Mesenteric fat pad (tissue), 1 donor: Measurements from ENCODE around the gene PTCH2. TPM values are rescaled to one million over a fixed set of nuclear protein-coding genes. Genes with fewer than 3 reads are reported as not detected.

ENCODE experiments used
- DNase-seq: peaks from one replicate; pipeline ENCODE4 v3.0.0-alpha.2; 2020; ENCODE audit warnings: low spot score
- long read RNA-seq: library from polyadenylated mRNA; unstranded; transcript quantifications from one replicate; pipeline ENCODE4 v2.0.0, GENCODE V29; 2020
- total RNA-seq: library from RNA; stranded (reverse); fragmentation: NEBNext Ultra II Directional; extraction: Animal tissue kit (Norgen Biotek cat#: 25700); gene quantifications from one replicate; pipeline ENCODE4 v1.2.1, GENCODE V29; 2021
- donor health status: DM: yes; HTN: yes; CAD: no.

Gene PTCH2, protein sequence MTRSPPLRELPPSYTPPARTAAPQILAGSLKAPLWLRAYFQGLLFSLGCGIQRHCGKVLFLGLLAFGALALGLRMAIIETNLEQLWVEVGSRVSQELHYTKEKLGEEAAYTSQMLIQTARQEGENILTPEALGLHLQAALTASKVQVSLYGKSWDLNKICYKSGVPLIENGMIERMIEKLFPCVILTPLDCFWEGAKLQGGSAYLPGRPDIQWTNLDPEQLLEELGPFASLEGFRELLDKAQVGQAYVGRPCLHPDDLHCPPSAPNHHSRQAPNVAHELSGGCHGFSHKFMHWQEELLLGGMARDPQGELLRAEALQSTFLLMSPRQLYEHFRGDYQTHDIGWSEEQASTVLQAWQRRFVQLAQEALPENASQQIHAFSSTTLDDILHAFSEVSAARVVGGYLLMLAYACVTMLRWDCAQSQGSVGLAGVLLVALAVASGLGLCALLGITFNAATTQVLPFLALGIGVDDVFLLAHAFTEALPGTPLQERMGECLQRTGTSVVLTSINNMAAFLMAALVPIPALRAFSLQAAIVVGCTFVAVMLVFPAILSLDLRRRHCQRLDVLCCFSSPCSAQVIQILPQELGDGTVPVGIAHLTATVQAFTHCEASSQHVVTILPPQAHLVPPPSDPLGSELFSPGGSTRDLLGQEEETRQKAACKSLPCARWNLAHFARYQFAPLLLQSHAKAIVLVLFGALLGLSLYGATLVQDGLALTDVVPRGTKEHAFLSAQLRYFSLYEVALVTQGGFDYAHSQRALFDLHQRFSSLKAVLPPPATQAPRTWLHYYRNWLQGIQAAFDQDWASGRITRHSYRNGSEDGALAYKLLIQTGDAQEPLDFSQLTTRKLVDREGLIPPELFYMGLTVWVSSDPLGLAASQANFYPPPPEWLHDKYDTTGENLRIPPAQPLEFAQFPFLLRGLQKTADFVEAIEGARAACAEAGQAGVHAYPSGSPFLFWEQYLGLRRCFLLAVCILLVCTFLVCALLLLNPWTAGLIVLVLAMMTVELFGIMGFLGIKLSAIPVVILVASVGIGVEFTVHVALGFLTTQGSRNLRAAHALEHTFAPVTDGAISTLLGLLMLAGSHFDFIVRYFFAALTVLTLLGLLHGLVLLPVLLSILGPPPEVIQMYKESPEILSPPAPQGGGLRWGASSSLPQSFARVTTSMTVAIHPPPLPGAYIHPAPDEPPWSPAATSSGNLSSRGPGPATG
- 0.93 TPM for total RNA-seq
- long read RNA-seq, partial matches to known transcripts = 1 of 1 reads
- long read RNA-seq, other reads (novel, unspliced or antisense) = 0 of 1 reads

DNA sequence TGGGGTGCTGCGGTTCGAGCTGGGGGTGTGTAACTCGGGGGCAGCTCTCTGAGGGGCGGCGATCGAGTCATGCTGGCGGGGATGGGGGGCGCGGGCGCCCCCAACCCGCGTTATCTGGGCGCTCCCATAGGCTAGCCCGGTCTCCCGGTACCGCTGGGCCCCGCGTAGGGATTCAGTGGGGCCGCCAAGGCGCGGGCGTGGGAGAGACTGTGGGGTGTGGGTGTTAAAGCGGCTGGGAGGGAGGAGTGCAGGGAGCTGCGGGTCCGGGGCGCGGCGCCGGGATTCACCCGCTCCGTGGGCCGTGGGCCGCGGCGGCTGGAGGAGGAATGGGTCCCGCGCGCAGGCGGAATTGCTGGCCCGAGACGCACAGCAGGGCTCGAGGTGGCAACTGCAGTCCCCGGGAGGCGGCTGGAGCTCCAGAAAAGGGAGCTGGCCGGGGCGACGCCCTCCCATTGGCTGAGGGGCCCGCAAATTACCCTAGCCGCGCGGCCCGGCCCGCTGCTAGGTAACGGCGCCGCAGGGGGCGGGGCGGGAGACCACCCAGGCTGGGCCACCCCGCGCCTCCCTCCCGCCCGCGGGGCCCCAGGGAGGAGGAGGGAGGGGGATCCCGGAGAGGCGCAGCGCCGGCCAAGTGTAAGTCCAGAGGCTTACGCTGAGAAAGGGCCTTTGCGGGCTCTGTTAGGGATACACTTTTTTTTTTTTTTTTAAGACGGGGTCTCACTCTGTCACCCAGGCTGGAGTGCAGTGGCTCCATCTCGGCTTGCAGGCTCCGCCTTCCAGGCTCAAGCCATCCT, at the start of gene PTCH2:
TSS of gene PTCH2 (minus strand) at position 392 of the 794 bp plus-strand sequence. CDS start at position 71, 321 bp downstream.
- no peak for DNase-seq

DNA sequence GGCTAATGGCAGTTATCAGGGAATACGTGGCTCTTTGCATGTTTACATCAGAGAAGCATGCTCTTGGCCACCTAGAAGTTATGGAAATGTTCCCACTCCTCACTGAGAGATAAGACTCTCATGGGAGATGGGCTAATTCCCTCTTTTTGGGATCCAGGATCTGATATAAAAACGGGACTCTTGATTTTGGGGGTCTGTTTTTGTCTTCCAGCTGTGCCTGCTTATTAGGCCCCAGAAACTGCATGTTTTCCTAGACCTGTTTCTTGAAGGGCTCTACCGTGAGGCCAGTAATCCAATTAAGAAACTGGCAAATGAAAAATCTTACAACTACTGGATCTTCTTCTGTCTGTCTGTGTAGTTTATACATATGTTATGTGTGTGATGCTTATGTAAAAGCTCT, 47.0 kb upstream of the PTCH2 start:
- DNase-seq = no peak

DNA sequence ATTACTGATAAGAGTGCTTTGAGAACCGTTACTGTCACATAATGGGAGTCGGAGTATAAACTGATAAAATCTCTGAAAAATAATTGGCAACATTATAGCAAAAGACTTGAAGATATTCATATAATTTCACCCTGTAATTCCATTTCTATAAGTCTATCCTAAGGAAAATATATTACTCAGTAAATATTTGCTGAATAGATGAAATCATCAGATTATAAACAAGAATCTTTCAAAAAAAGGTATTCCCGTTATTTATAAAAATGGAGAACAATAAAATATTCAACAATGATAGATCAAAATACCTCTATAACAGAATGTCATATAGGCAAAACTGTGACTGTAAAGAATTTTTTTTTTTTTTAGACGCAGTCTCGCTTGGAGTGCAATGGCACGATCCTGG, 42.4 kb upstream of the PTCH2 start:
- no peak for DNase-seq

DNA sequence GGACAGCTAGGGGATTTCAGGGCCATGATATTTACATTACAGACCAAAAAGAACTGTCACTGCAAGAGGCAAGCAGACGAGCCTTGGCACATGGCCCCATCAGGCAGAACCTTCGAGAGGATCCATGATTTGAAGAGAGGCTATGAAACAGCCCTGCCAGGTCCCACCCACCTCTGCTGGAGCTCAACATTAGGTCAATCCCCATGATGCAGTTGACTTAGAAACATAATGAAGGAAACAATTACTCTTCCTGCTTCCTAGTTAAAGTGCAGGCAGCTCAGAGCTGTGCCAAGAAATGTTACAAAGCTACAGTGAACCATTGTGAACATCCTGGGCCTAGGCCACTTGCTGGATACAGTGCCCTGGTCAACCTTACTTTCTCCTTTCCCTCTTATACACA, 41.7 kb upstream of the PTCH2 start:
- DNase-seq = no peak

DNA sequence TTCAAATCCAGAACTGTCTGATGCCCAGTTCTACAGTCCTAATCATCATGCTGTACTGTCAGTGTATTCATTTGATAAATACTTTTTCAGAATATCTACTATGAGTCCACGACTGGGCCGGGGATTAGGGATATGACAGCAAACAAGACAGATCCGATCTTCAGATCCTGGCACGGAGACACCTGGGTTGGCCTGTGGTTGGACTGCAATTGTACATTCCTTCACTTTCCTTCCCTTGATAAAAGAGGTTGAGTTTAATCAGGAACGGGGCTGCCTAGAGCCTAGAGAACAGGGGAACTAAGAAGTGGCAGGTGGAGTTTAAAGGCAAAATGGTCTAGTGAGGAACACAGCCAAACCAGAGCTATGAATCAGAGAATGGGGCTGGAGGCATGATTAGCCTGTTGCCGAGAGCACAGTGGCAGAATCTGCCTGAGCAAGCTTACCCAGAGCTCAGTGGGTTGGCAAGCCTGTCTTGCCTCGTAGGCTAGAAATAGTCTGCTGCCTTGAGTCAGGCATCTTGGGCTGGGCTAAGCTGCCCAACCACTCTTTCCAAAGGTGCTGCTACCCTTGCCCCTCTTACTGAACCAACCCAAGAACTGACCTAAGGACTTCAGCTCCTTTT, 38.1 kb upstream of the PTCH2 start:
- DNase-seq = no peak

DNA sequence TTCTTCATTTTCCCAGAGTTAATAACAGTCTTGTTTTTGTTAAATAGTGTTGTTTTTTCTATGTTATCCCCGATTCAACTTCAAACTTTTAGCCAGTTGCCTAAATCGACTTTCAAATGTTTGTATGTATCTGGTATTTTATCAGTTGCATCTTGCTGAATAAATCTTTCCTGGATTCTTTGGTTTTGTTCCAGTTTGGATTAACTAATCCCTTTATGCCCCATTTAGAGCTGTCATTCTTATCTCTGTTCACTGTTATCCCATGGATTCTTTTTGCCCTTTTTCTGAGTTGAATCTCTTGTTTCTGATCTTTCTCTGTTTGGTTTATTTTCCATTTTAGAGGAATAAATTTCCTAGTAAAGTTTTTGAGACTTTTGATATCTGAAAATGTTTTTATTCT, 31.1 kb upstream of the PTCH2 start:
- DNase-seq = no peak

DNA sequence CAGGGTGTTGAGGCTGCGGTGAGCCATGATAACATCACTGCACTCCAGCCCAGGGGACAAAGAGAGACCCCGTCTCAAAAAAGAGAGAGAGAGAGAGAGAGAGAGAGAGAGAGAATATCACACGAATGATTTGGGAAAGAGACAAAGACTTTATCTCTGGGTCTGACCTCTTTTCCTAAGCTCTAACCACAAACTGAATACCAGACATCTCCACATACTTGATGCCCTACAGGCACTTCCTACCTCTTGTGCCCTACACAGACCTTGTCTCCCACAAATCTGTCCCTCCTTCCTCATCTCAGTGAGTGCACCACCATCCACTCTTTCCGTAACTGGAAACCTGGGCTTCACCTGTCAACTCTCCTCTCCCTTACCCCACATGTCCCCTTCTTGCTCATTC, 27.0 kb upstream of the PTCH2 start:
- DNase-seq = no peak

DNA sequence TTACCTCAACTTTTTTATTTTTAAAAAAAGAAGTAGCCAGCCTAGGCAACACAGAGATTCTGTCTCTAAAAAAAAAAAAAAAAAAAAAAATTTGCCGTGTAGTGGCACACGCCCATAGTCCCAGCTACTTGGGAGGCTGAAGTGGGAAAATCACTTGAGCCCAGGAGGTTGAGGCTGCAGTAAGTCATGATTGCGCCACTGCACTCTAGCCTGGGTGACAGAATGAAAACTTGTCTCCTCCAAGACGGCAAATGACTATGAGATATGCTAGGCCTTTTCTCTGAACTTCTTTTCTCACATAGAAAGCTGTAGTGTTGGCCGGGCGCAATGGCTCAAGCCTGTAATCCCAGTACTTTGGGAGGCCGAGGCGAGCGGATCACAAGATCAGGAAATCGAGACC, 24.7 kb upstream of the PTCH2 start:
- DNase-seq = no peak

DNA sequence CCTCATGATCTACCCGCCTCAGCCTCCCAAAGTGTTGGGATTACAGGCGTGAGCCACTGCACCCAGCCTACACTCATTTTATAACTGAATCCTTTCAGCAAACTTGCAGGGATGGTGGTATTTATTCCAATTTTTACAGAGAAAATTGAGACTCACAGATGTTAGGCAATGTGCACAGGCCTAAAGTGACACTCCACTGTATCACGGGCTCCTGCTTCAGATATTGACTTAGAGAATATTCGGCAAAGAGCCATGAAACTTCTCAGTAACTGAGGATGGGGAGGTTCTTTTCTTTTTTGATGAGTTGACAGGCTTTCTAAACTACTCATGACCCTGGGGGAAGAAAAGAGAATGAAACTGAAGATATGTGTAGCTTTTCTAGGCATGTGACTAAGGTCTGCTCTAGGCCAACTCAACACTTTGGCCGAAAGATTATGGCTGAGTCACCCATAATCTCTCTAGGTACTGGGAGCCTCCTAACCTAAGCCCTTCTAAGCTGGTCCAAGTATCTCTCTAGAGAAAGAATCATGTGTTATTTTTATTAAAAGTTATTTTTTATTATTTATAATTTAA, 19.9 kb upstream of the PTCH2 start:
- DNase-seq = no peak

DNA sequence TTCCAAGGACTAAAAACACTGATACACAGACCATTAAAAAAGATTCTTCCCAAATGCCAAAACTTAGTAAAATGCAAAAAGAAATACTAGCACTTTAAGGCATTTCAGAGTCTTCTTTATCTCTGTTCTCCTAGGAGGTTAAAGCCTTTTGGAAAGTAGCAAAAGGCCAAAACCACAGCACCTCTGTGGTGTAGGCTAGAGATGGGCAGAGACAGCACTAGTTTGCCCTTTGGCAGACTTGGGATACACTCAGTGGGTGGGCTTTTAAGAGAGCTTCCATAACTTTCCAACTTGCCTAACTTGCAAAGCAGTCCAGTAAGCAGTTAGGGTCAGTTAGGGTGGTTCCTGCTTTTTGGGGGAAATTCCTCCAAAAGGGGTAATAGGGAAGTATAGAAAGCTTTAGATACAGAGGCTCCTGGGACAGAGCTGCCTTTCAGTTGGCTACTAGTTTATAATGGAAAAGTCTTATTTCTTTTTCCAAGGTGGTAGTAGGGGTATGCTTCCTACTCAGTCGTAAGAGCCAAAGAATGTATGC, 17.9 kb upstream of the PTCH2 start:
- DNase-seq = no peak

DNA sequence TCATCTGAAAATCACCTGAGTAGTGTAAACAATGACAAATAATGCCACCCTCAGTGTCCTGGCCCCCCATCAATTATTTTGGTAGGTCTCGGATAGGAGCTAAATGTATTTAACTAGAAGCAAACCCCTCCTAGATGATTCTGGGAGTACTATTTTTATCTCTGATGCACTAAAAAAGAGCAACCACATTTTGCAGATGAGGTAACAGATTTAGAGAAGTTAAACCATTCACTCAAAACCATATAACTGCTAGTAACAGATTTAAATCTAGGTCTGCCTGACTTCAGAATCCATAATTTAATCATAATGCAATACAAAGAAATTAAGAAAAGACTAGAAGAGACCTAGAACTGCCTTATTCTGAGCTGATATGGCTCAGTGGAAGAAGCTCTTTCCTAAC, 17.3 kb upstream of the PTCH2 start:
- no peak for DNase-seq

DNA sequence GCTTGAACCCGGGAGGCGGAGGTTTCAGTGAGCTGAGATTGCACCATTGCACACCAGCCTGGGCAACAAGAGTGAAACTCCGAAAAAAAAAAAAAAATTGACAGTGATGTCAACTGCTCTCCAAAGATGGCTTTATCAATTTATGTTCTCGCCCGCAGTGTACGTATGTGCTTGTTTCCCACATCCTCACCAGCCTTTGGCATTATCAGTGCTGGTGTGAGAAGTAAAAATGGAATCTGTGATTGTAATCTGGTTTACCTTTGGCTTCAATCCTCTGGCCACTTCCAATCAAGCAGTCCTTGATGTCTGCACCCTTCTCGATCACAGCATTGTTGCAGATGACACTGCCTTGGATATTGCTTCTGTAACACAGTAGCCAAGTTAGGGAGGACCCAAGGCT, 14.4 kb upstream of the PTCH2 start:
- peak; percentile 18 for DNase-seq

DNA sequence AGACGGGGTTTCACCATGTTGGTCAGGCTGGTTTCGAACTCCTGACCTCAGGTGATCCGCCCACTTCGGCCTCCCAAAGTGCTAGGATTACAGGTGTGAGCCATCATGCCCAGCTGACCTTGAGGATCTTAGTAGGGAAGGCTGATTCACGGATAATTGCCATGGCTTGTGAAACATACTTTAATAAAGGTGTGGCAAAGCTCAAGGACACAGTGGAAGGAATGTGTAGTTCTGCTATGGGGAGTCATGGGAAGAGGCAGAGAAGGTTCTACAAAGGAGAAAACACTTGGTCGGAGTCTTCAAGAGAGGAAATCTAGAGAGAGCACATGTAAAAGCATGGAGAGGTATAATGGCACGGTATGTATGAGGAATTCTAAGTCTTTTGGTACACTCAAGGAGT, 12.7 kb upstream of the PTCH2 start:
- peak; percentile 12 for DNase-seq

DNA sequence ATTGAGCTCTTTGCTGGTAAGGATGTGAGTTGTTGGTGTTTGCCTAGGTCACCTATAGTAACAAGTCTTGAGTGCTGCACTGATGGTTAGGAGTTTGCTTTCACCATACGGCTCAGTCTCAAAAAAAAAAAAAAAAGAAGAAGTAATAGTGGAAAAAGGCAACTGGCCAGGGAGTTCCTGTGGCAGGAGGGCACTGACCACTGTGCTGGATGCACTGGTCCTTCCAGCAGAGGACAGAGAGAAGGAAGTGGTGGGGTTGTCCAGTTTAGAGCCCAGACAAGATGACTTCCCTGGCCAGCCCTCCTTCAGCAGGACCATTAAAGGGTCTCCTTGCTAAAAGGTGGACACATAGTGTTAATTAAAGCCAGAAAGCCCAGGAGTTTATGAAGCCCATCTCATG, 11.9 kb upstream of the PTCH2 start:
- no peak for DNase-seq

DNA sequence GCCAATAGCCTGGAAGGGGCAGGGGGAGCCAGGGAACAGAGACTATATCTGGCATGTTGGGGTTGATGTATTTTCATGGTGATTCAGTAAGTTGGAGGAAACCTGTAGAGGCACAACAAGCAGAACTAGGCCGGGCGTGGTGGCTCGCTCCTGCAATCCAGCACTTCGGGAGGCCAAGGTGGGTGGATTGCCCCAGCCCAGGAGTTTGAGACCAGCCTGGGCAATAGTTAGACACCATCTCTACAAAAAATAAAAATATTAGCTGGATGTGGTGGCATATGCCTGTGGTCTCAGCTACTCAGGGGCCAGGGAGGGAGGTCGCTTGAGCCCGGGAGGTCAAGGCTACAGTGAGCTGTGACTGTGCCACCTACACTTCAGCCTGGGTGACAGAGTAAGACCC, 10.1 kb upstream of the PTCH2 start:
- peak; percentile 76 for DNase-seq

DNA sequence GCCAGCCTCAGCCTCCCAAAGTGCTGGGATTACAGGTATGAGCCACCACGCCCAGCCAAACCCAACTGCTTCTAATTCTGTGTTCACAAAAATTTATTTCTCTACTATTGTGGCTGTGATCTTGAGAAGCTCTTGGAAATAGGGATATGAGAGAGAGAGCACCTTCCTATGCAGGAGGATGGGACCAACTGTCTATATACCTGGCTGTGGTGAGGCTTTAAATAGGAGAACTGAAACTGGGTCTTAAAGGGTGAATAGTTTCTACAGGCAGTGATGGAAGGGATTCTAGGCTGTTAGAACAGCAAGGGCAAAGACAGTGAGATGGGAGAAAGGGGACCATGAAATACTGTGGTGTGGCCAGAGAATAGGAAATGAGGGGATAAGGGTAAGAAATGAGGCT, 8.3 kb upstream of the PTCH2 start:
- no peak for DNase-seq

DNA sequence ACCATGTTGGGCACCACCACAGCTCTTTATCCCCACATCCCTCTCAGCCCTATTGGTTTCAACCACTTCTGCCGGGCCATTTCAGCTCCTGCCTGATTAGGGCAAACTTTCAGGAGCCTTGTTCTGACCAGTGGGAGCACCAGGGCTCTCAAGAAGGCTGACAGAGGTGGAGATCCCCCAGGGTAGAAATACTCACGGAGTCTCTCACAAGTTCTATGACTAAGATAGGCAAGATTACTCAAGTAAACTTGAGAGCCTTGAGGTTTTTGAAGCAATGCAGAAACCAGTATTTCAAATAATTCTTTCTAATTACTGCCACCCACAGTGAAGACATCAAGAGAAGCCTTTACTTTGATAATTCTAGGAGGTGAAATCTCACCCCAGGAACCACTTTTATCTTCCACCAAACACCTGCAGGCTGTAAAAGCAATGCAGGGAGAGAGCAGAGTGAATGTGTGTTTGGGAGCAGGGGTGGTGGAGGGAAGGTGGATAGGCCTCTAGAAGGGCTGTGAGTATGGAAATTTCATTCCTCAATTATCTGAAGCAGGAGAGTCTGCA, 6.6 kb upstream of the PTCH2 start:
- DNase-seq = peak; percentile 30

DNA sequence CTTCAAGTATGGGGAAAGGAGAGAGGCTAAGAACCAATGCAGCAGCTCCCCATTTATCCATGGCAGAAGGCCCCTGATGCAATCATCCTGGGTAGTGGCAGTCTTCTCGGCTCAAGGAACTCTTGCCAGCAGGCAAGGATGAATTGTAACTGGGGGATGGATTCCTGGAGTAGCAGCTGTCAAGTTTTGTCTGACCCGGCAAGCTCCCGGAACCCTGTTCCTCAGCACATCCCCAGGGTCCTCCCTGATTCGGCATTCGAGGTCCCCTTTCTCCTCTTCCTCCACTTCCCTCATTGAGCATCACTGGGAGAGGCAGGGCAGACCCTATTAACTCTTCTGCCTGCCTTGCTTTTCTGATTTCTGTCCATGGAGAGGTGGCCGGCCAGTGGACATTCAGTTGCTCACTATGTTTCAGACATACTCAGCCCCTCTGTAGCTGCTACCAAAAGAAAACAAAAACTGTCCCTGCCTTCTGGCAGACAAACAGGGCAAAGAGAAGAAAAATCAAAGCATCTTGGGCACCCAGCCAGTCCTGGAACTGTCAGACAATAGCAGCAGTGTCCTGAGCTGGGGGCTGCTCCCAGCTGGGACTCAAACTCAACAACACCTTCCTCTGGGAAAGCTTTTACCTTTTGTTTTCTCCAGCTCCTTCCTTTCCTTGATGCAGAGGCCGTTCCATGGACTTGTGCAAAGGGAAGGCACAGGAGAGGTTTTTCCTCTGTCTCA, 5.6 kb upstream of the PTCH2 start:
- DNase-seq = peak; percentile 73

DNA sequence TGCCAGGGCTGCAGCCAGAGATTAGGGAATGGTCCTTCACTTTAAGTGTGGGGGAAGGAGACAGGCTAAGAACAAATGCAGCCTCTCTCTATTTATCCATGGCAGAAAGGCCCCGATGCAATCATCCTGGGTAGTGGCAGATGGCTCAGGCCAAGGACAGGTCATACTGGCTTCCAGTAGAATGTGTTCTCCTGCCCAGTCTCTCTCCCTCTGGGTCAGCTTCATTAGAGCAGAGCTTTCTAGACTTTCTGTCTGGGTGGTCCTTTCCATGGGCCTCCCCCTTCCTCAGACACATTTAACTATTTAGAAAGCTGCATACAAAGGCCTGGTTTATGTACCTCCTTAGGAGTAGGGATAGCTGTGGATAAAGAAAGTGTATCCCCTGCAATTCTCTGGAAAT, 4.8 kb upstream of the PTCH2 start:
- no peak for DNase-seq
